GM13976 (cell line): ENCODE measurements around the gene MAFB.

Experiments
- DNase-seq: peaks from one replicate; pipeline ENCODE4 v3.0.0; 2012; ENCODE audit warnings: low spot score
- CTCF ChIP-seq: IDR thresholded peaks from 2 replicates; pipeline ENCODE4 v1.5.1; 2012; ENCODE audit warnings: borderline replicate concordance, mild to moderate bottlenecking; ENCODE audit not compliant: insufficient read depth; ENCODE audit errors: extremely low read depth, missing control alignments, control extremely low read depth
- in situ Hi-C: fragments of 300-500 bp; cut with MboI; formaldehyde crosslinking; loops from one replicate; pipeline ENCODE4 v1.12.0; 2022; ENCODE audit warnings: low sequenced_read_pairs, mixed read lengths, inconsistent platforms; ENCODE audit not compliant: unreplicated experiment

MAFB gene

GRCh38 chr20:40675599-40676221 lies 13.3 kb downstream of the MAFB start:
- in situ Hi-C loops = loop anchor here (25.0 kb wide), 3 partner anchors 413 to 1413 kb away; no protein-coding TSS in a partner anchor
- TF ChIP-seq CTCF = no peak
- no peak for DNase-seq

- no peak for TF ChIP-seq CTCF
- DNase-seq = no peak
- in situ Hi-C loops = no loop called here
These were observed 15.6 kb downstream of the MAFB start for GRCh38 chr20:40673442-40673841.

GRCh38 chr20:40672095-40672494 lies 16.9 kb downstream of the MAFB start:
- TF ChIP-seq CTCF = no peak
- in situ Hi-C loops = no loop called here
- no peak for DNase-seq

GRCh38 chr20:40670253-40670652 lies 18.8 kb downstream of the MAFB start:
- TF ChIP-seq CTCF = no peak
- in situ Hi-C loops = no loop called here
- no peak for DNase-seq

- in situ Hi-C loops = no loop called here
- no peak for TF ChIP-seq CTCF
- no peak for DNase-seq
These were observed 19.3 kb downstream of the MAFB start for GRCh38 chr20:40669692-40670091.

- in situ Hi-C loops = no loop called here
- no peak for TF ChIP-seq CTCF
- DNase-seq = no peak
These were observed 20.4 kb downstream of the MAFB start for GRCh38 chr20:40668449-40669228.
